HG03442 (cell line): ENCODE results near the gene EXOC2.

ENCODE experiments used
- ATAC-seq: cut with Tn5 transposase; IDR thresholded peaks from one replicate; pipeline ENCODE4 v1.9.1; 2021; ENCODE audit warnings: mild to moderate bottlenecking, moderate library complexity; ENCODE audit not compliant: unreplicated experiment

Gene EXOC2

GRCh38 chr6:449486-450419 lies 243.2 kb downstream of the EXOC2 start:
- no peak for ATAC-seq

DNA sequence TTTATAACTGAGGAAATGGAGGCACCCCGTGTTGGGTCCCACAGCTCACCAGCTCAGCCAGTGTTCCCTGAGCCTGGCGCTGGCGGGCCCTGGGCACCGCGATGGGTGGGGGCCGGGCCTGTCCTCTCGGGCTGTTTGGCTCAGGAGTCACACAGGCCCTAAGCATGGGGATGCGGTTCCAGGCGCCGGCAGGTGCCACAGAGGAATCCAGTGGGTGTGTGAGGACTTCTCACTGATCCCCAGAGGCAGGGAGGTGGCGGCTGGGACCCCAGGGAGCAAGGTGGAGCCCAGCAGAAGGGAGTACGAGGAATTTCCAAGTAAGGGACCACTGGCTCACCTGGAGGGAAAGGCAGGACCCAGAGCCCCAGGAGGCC lies 243.9 kb downstream of the EXOC2 start:
- no peak for ATAC-seq

DNA sequence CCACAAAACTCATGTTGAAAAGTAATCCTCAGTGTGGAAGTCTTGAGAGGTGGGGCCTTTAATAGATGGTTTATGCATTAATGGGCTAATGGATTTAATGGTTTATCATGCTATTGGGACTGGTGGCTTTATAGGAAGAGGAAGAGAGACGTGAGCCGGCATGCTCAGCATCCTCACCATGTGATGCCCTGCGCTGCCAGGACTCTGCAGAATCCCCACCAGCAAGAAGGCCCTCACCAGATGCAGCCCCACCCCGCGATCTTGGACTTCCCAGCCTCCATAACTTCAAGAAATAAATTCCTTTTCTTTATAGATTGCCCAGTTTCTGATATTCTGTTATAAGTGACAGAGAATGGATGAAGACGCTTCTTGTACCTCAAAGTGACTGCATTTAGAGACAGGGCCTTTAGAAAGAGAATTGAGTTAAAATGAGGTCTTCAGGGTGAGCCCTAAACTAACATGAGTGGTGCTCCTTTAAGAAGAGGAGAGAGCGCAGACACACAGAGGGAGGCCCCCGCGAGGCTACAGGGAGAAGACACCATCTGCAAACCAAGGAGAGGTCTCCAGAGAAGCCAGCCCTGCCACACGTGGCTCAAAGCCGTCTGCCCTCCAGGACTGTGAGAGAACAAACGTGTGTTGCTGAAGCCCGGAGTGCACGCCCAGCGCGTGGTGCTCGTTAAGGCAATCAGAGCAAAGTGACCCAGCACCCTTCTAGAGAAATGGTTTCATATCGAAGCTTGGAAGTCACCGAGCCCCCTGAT lies 244.5 kb downstream of the EXOC2 start:
- no peak for ATAC-seq

- ATAC-seq = no peak
Measured at GRCh38 chr6:447381-448165, 245.4 kb downstream of the EXOC2 start.

GRCh38 chr6:446418-447366 lies 246.2 kb downstream of the EXOC2 start:
- ATAC-seq = no peak

DNA sequence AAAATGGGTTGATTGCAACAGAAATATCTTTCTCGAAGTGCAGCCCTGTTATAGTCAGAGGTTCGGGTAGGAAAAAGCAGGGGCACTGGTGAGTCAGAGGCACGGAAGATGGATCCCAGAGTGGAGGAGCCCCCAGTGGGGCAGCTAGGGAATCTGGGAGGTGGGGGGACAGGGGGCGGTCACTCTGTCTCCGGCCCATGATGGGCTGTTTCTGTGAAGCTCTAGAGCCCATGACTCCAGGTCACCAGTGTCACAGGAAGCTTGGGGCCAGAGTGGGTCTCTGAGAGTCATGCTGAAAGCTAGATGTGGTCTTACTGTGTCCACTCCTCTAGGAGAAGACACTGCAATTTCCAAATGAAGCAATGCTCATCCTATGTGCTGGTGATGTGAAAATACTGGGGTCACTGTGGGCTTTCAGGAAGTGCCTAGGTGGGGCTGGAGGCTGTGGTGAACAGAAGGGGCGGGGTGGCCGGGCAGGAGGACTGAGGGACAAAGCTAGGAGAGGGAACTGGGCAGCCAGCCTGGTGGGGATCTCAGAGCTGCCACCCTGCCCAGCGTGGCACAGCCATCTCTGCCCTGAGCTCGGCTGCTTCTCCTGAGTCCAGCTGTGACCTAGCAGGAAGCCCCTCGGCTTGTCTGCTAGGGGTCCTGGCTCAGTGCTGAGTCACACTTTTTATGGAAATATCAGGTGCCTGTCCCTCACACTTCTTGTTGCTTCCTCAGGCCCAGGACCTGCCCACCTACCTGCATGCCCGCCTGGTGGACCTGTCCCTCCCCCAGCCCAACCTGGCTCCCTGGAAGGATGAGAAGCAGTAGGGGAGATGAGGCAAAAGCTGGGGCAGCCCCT lies 247.1 kb downstream of the EXOC2 start:
- no peak for ATAC-seq

DNA sequence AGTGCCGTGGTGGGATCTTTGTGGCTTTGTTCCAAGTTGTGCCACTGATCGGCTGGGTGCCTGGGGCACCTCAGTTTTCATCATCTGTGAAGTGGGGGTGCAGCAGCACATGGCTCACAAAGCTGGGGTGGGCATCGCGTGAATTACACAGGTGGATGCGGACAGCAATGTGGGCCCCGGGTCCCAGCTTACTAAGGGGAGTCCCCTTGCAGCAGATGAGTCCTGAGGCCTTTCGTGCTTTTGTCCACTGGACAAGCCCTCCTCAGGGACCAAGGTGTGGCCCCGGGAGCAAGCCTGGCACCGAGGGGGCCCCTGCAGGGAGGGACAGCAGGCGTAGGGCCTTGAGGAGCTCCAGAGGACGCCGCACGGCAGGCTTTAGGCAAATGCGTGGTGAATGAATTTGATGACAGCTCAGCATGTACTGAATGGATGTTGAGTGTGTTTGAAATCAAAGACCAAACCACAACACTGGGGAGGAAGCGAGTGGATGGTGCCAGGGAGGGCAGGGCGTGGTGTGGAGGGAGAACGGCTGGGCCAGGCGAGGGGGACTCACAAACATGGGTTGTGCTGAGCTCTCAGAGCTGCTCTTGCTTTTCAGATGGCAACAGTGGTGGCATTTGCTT lies 248.2 kb downstream of the EXOC2 start:
- ATAC-seq = no peak

GRCh38 chr6:443621-444159 lies 249.2 kb downstream of the EXOC2 start:
- no peak for ATAC-seq

DNA sequence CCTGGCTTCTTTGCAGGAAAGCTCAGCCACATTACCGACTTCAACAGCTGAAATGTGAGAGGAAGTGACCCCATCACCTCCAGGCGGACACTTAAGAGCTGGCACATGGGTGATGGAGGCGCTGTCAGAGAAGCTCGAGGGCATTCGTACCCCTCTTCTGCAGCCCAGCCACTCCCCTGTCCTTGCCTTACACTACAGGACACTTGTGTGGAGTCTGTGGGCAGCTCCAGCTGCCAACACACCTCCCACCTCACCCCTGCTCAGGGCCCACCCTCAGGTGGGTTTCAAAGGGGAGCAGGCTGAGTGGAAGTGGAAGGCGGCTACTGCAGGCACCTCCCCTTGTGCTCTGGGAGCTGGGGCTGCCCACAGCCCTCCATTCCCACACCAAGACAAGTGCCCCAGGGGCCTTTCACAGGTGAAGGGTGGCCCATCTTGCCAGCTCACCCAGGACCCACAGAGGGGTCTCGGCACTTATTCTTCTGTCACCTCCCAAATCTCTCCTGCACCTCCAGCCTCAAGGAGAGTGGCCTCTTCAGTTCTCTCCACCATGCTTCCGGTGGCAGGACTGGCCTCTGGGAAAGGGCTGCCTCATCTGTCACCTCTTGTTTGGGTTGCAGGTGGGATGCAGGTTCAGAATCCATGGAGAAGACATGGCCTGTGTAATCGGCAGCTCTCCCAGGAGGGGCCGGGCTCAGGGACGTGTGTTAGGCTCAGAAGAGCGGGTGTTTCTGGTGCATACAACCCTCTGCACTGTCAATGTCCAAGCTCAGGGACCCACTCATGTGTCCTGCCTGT lies 251.6 kb downstream of the EXOC2 start:
- ATAC-seq = no peak

GRCh38 chr6:439641-440167 lies 253.2 kb downstream of the EXOC2 start:
- no peak for ATAC-seq

DNA sequence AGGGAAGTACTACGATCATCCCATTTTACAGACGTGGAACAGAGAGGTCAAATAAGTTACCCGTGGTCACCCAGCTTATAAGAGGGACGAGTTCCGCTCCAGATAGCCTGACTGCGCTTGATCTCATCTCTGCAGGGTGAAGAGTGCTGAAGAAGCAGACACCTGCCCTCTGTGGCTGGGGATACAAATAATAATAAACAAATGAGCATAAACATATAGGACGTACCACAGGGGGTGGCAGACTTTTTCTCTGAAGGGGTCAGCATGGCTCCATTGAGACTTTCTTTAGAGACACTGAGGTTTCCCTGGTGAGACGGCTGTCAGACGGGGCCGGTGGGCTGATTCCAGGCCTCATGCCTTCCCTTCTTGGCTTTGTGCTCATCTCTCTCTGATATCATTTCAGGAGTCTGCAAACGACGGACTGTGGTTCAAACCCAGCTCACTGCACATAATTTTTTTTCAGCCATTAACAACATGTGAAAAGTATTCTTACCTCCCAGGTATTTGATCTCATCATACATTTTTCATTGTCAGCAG lies 254.2 kb downstream of the EXOC2 start:
- ATAC-seq = no peak

DNA sequence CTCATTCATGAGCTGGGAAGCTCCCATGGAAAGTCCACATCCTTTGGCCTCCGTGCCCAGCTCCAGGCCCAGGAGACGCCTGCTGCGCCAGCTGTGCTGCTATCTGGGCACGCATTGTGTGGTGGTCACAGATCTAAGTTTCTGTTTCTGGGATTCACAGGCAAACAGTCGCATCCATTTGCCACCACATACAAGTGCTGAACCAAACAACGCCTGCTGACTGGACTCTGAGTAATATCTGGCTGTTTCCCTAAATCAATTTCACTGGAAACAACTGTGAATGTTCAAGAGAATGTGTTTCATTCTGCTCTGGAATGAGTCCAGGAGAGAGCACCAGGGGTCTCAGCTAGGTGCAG lies 255.9 kb downstream of the EXOC2 start:
- no peak for ATAC-seq

DNA sequence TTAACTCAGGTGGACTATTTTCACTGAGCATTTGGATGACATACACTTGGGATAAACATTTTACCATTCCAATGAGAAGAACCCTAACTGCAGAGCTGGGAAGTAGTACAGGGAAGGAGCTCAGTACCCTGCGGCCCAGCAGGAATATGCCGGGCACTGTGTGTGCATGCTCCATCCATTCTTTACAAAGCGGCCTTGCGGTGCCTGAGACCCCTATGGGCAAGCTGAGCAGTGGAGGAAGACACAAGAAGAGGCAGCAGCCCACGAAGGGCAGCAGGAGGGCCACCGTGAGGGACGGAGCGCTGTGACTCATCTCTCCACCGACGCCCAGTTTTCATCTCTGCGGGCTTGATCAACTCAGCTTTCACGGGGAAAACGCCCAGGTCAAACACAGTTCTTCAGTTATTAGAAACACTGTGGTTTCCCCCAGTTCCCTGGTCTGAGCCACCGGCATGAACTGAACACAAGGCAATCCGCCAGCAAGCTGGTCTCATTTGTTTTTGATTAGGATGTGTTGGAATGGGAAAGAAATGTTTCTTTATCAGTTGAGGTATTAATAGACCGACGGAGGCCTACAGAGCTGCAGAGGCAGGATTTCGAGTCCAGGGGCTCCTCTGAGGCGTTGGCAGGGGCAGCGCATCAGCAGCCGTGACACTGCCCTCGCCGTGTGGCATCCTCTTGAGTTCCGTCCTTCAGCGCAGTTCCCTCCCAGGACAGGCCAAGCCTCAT lies 256.5 kb downstream of the EXOC2 start:
- no peak for ATAC-seq

GRCh38 chr6:435441-436307 lies 257.3 kb downstream of the EXOC2 start:
- no peak for ATAC-seq
